AG09309 (cell line): ENCODE results near the gene ANKRD33B.

ENCODE experiments used
- DNase-seq: peaks from one replicate; pipeline ENCODE4 v3.0.0-alpha.2; 2010; ENCODE audit warnings: low read depth
- H3K4me3 ChIP-seq: 2 replicates; pipeline ENCODE4 v1.5.1; 2011; ENCODE audit warnings: mild to moderate bottlenecking, low read depth, low read length, moderate library complexity; ENCODE audit not compliant: control insufficient read depth
- CTCF ChIP-seq: IDR thresholded peaks from 2 replicates; pipeline ENCODE4 v1.5.1; 2011; ENCODE audit warnings: mild to moderate bottlenecking, low read depth, low read length, inconsistent platforms; ENCODE audit not compliant: insufficient read depth, control insufficient read depth; ENCODE audit errors: missing control alignments

Gene ANKRD33B

DNA sequence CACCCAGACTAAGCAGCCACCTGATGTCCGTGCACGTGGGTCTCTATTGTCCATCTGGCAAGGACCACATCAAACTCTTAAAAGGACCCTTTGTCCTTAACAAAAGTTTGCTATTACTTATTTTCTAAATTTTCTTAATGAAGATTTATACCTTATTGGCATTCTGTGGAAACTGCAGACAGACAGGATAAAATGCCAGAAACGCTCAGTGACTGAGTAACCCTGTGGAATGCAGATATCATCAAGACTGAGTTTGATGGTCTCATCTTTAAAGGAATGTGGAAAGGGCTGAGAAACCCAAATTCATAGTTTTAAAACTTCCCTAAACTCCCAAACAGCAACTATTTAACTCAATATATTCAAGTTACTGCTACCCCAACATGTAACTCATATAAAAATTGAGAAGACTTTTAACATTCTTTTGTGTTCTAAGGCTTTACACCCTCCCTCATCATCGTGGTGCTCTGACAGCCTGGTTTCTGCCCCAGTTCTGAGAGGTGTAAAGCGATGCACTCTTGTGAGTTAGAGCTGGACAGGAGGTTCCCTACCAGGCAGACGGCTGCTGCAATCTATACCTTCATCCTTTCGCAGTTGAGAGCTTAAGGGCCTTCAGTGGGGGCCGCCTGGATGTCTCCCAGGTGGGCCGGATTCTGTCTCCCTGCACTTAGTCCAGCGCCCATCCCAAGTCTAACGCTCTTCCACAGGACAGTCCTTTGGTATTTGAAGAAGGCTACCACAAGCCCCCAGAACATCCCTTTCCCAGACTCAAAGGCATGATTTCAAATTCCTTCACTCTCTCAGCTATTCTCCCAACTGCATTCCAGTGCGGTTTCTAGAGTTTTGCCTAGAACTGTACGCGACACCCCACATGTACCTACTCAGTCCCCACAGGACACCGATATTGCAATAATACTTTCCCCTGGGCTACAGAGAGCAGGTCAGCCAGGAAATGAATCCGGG, 128.2 kb downstream of the ANKRD33B start:
- no peak overlapping the region for H3K4me3 ChIP-seq
- DNase-seq: no peak
- no peak for TF ChIP-seq CTCF

- H3K4me3 ChIP-seq: no peak overlapping the region
- TF ChIP-seq CTCF: peak; percentile 91
- no peak for DNase-seq
Observed at GRCh38 chr5:10695055-10695649, 131.3 kb downstream of the ANKRD33B start.

DNA sequence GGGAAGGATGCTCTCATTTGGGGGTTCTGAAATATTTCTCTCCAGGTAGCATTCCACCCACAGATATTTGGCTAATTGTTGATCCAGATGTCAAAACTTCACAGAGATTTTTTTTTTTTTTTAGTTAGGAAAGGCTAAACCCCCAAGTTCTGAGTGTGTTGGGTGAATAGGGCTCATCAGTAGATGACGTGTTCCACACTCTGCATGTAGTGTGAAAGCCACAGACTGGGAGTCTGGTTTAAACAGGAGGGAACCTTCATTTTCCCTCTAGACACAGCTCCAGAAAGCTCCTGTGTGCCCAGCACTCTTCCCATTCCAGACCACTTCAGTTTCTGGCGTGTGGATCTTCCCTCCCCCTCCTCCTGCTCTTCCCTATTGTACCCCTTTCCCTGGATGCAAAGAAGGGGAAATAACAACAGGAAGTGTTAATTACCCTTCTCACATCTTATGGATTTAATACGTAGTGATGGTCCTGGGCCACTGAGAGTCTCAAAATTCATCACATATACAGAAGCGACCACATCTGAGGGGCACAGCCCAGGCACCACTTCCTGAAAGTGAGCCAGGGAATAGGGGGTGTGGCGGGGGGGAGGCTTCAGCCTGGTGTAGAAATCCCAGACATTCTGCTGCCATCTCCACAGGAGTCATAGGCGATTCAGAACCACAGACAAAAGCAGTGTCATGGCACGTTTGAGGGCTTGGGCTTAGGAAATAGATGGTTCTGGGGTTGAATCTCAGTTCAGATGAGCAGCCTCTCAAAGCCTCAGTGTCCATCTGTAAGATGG, 132.1 kb downstream of the ANKRD33B start:
- DNase-seq: no peak
- TF ChIP-seq CTCF: no peak
- no peak overlapping the region for H3K4me3 ChIP-seq

DNA sequence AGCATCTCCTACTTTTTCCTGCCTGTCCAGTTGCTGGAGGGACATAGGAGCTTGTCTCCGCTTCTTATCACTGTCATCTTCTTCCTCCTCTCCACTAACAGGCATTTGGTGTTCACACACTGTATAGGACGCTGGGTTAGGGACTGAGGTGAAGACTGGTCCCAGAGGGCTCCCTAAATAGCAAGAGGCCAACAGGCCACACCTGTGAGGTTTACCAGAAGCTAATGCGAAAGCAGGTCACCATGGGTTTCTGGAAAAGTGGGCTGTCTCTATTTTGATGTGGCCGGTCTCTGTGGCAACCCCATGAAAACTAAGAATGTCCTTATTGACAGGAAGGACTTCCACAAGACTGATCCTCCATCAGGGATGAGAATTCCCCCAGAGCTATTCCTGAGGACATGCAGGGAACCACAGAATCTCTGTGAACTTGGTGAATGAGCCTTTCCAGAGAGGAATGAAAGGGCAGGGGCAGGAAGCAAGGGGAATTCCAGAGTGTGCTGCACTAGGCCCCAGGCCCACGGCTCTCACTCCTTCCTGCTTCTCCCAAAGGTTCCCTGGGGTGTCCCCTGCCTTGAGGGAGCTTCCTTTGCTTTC, 135.5 kb downstream of the ANKRD33B start:
- TF ChIP-seq CTCF: no peak
- DNase-seq: no peak
- no peak overlapping the region for H3K4me3 ChIP-seq

DNA sequence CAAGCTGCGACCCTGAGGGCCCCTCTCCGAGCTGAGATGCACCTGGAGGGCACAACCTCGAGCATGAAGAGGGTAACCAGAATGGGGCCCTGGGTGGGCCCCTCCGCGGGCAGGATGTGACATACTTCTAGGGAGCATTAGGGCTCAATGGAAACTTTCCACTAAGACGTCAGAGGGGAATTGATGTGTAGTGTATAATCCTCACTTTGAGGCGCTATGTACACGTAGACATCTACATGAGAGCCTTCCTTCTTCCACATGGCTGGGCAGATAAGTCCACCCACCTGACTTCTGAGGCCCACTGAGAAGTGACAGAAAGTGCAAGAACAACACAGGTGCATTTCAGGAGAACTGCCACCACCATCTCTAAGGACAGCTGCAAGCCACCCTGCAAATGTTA, 136.1 kb downstream of the ANKRD33B start:
- TF ChIP-seq CTCF: no peak
- DNase-seq: no peak
- H3K4me3 ChIP-seq: no peak overlapping the region

DNA sequence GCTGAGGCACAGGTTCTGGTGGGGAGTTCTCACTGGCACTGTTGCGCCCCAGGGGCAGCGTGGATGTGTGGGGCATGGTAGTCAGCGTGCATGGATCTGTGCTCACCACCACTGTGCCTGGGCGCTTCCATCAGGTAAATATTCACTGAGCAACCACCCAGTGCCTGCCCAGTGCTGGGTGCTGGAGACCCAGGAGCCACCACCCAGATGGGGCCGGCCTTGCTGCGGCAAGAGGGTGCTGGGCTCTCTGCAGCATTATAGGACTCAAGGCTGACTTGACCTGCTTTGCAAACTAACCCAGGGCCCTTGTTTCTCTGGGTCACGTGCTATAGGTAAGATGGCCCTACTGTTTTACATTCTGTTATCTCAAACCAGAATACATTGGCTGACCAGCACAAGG, 136.6 kb downstream of the ANKRD33B start:
- DNase-seq: no peak
- H3K4me3 ChIP-seq: no peak overlapping the region
- TF ChIP-seq CTCF: no peak
